NAMALWA (cell line): ENCODE measurements around the gene DDX3X.
A peak's percentile ranks its signal among the peaks of the same experiment; 100 is the strongest.
"Not testable (repeated sequence)": the region's sequence is repeated elsewhere in the genome, so short reads cannot be mapped to it uniquely, and the experiment has no call there.

ENCODE experiments used
- DNase-seq: peaks from one replicate; pipeline ENCODE4 v3.0.0-alpha.2; 2015; ENCODE audit warnings: low spot score

The DDX3X gene

DNA sequence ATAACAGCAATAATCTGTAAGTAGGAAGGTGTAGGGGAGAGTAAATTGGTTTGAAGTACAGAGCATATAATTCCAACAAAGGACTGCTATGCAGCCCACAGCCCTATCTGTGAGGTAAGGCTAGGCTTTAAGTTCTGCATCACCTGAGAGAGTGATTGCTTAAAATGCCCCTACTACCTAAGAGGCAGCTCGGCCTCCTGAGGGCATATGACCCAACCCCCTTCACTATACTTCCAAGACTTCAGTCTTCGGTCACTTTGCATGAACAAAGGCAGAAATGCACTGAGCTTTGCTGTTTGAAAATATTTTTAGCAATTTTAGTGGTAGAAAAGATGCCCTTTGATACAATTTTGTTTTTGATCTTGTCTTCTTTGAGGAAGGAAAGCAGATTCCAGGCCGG is 4.9 kb upstream of the DDX3X start:
- DNase-seq, result no peak

DNA sequence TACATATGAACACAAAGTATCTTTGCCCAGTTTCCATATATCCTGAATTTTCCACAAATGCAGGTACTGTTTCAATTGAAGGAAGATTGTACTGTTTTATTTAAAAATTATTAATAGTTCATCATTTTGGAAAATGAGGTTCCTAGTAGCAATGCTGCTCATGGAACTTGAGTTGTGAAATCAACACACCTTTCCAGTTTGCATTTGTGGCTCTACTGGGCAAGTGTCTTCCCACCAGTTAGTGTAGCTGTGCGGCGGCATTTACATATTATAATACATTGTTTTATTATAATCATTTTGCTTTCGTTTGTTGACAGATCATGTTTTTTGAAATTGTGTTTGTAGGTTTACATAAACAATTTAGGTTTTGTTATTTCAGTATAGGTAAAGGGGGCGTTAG is 2.0 kb upstream of the DDX3X start:
- DNase-seq, result peak; percentile 42

DNA sequence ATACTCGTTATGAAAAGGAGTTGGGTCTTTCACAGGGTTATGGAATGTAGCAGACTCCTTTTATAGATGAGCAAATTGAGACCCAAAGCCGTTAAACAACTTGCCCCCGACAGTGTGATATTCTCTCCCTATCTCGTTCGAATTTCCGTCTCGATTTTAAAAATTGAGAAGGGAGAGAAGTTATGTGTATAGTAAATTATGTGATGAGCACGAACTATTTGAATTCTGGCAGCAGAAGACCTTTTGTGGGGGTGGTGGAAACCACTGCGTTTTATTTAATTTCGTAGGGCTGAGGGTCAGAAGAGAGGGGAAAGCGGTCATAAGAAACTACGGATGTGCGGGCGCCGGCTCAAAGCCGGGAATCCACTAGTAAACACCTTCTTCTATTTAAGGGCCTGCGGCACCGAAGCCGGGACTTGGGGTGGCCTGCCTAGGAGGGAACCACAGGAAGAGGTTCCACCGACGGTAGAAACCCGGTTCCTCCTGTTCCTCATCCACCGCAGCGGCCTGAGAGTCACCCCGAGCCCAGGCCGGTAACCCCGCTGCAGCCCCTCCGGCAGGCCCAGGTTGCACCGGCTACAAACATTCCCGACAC is 1.5 kb upstream of the DDX3X start:
- DNase-seq, result peak; percentile 50

DNA sequence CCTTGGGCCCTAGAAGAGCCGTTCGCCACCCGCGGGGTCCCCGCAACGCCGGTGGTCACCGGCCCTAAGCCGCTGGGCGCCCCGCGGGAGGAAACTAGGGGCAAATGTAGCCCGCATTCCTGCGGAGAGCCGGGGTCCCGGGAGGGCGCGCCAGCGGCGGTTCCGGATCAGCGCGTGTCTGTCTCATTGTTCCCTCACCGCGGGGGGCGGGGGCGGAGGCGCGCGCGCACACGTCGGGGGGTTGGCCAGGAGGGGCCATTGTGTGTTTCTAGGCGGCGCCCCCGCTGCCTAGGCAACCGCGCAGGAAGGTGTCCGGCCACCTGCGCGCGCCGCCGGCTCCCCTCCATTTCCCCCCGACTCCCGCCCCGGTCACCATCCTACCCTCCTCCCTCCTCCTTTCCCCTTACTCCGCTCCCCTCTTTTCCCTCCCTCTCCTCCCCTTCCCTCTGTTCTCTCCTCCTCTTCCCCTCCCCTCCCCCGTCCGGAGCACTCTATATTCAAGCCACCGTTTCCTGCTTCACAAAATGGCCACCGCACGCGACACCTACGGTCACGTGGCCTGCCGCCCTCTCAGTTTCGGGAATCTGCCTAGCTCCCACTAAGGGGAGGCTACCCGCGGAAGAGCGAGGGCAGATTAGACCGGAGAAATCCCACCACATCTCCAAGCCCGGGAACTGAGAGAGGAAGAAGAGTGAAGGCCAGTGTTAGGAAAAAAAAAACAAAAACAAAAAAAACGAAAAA is 789 bp upstream of the DDX3X start:
- DNase-seq, result peak; percentile 84

DNA sequence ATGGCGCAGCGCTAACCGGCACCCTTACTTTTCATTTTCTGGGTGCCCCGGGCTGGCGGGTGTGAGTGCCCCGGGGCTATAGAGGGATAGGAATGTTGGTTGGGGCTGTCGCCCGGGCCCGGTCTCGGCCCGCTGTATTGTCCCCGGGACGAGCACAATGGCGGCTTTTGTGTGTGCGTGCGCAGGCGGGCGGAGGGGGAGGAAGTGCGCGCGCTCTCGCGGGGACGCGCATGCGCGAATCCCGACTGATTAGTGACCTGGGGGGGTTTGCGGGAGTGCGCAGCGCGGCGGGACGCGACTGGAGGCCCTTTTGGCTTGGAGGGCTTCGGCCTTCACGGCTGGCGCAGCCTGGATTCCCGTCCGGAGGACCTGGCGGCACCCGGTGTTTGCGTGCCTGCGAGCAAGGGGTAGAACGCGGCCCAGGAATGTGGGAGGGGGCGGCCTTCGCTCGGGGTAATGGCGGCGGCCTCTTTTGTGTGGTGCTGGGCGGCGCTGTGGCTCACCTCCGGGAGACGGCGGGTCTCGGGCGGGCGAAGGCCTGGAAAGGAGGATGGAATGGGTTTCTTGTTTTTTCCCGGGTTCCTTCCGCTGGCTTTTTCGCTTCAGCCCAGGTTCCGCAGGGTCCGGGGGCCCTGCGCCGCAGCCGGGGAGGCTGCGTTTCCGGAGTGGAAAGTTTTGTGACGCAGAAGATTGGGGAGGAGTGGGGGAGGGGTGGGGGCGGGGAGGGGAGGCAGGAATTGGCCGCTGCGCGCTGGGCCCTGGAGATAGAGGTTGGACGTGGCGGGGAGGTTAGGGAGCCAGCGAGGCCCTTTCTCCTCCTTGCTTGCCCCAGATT is 618 bp downstream of the DDX3X start:
- peak; percentile 65 for DNase-seq

DNA sequence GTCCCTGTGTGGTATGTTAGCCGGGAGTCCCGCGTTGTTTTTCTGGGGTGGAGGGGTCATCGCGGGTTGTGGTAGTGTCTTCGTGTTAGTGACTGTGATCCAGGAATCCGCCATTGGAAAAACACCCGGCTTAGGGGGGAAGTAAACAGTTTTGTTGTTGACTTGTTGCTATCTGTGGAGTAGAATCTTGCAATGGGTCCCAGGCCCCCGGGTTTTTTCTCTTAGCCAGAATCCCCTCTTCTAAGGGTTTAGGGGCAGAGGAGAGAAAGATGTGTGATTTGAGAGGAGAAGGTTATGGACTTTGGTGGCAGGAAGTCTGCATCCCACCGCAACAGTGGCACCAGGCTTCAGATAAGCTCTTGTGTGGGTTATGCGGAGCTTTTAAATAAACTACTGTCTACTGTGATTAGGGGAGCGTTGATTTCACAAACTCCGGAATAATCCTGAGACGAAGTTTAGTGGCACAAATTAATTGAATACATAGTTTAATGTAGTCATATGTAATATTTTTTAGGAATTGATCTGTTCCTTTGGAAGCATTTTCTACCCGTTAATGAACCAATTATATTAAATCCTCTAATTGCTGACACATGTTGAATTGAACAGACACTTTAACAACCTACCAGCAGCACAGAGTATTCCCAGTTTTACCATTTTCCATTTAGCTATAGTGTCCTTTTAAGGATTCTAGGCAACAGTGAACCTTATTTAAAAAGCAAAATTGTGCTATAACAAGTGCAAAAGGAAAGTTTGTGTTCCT is 1.4 kb downstream of the DDX3X start:
- DNase-seq, result peak; percentile 34

DNA sequence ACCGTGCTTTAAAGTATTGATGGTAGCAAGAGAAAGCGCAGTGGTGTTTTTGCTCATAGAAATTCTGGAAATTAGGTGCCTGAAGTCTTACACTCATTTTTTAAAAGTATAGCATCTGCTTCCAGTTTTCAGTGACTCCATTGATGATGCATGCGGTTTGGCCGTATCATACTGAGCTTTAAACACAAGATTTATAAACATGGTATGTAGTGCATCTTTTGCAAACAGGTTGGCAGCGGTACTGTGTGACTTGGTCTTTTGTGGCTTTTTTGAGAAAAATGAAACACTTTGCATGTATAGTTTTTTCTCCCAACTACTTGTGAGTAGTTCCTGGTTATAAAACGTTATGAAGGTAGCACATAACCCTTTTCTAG is 2.0 kb downstream of the DDX3X start:
- peak; percentile 24 for DNase-seq

DNA sequence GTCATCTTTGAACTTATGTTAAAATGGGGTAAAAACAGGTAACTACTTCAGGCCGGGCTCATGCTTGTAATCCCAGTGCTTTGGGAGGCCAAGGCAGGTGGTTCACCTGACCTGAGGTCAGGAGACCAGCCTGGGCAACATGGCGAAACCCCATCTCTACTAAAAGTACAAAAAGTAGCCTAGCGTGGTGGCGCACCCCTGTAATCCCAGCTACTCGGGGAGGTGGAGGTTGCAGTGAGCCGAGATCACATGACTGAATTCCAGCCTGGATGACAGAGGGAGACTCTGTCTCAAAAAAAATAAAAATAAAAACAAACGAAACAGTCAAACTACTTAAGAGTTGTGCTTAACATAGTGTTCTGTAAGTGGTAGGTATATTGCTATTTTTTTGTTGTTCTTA is 2.5 kb downstream of the DDX3X start:
- DNase-seq, result no peak

DNA sequence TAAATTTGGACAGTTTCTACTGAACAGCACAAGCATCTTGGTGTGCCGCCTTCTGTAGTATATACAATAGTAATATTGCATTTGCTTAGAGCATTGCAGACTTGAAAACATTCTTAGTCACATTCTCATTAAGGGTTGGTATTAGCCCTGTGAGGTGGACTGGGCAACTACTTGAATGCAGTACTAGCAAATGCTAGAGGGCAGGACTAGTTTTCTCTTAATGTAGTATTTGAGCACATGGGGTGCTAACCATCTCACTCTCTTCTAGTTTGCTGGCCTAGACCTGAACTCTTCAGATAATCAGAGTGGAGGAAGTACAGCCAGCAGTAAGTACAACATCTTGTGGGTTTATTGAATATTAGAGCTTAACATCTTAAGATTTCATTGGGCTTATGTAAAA is 3.2 kb downstream of the DDX3X start:
- DNase-seq, result peak; percentile 18

DNA sequence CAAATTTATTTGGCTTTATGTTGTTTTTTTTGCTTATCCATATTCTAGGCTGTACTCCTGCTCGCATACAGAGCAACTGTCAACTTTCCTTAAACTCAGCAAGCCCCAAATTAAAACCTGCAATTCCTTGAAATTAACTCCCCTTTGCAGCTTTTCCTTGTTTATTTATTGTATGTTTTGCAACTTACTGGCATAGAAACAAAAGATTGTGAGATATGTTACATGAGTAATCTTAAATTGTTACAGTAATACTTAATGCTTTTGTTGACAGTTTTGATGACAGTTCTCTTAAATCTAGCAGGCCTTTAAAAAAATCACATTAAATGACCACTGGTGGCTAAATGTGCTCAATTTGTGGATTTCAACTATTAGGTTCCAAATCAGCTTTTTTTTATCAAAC is 4.5 kb downstream of the DDX3X start:
- DNase-seq, result no peak

DNA sequence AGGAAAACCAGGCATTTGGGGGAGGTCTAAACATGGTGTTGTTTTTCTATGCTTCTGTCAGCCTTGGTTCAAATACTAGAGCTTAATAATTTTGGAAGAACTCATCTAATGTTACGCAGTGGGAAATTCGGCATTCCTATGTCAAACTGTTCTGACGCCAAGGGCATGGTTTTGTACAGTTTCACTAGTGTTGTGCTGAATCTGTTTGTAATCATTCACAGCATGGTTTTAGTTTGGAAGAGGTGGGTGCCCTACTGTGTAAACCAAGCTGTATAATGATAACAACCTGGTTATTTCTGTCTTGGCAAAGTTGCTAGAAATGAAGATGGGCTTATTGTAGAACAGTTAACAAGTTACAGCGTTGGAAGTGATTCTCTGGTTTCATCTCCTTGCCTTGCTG is 5.2 kb downstream of the DDX3X start:
- DNase-seq, result no peak

DNA sequence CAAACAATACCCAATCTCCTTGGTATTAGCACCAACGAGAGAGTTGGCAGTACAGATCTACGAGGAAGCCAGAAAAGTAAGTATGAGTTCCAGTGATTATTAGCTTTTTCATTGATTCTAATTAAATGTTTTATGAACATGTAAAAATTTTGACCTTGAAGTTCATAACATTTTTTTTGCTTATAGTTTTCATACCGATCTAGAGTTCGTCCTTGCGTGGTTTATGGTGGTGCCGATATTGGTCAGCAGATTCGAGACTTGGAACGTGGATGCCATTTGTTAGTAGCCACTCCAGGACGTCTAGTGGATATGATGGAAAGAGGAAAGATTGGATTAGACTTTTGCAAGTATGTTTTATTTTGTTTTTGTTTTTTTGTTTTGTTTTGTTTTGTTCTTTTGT is 10.1 kb downstream of the DDX3X start:
- no peak for DNase-seq

DNA sequence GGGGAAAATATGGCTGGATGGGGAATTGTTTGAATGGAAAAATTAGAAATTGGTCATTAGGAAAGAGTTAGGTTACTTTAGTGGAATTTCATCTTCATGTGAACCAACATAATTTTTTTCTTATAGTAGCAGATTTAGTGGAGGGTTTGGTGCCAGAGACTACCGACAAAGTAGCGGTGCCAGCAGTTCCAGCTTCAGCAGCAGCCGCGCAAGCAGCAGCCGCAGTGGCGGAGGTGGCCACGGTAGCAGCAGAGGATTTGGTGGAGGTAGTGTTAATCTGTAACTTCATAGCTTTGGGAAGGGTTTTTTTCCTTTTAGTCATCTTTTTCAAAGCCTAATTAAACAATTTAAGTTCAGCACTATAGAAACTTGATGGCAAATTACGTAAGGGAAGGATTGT is 13.2 kb downstream of the DDX3X start:
- DNase-seq, result no peak

DNA sequence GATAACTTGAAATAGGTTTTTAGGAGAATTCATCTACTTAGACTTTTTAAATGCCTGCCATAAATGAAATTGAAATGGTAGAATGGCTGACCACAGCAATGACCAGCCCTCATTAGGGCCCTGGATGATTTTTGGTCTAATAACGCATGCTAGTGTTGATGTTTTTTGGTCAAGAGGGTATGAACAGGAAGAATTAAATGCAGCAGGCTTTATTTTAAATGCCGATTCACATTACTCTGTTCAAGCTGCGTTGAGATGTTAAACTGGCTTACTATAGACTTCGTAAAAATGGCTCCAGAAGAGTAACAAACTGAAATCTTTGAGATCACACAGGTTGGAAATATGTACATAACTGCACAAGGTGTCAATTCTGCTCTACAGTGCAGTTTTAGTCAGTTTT is 14.6 kb downstream of the DDX3X start:
- peak; percentile 14 for DNase-seq

DNA sequence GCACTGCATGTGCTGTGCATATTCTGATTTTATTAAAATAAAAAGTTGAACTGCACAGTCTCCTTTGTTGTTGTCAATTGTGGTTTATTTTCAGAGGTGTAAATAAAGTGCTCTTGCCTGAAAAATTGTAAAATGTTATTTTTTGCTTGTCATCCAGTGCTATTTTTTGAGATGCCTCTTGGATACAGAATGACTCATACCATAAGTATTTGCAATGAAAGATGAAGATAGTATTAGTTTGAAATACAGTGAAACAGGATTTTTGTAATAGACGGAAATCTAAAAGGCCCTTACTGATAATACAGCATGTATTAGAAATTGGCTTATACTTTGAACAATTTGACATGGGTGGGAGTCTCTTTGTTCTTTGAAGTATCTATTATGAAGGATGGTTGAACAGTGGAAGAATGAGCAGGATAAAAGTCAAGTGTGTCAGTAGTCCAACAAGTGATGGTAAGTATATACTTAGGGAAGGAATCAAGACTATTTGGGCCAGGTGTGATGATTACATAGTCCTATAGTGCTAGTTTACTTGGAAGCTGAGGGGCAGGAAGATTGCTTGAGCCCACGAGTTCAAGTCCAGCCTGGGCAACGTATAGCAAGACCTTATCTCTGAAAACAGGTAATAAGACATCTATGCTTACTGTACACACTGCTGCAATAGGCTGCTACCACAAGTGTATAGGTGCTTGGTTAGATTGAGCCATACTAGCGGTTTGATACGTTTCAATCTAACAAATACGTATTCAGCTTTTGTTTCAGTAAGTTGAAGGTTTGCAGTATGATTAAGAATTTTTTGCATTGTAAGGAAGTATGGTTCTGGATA is 16.4 kb downstream of the DDX3X start:
- DNase-seq, result peak; percentile 42

DNA sequence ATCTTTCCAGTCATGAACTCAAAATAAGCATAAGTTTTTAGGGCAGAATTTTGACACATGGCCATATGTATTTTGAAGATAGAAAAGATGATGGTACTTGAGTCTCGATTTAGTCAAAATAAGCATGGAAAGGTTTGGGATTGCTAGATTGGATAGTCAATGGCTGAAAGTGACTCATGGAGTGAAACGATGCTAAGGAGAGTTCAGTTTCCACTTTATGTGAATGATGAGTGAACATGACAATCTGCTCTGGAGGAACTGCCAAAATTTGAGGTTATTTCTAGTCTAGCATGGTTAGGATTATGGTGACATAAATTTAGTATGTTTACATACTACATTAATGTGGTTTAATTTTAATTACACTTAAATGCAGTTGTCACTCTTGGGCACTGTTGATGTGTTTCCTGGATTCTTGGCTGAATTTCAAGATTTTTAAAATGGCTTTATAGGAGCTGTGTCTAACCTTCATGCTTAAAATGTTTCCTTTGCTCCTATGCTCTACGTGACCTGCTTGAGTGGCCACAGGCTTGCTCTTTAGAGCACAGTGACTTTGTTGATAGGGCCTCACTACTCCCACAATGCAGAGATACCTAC is 17.1 kb downstream of the DDX3X start:
- peak; percentile 45 for DNase-seq

DNA sequence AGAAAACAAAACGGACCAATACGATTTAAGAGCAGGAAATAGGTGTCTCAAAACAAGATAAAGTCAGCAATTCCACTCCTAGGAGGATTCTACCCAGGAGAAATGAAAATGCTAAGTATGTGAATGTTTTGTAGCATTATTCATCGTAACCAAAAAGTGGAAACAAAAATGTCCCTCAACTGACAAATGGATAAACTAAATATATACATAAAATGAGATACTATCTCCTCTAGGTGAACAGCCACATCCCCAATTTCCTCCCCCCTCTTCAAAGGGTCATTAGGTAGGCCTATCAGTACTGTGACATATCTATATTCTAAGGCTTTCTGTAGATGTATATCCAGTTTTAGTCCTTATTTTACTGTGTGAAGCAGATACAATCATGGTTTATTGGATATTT is 18.0 kb downstream of the DDX3X start:
- DNase-seq, result no peak

DNA sequence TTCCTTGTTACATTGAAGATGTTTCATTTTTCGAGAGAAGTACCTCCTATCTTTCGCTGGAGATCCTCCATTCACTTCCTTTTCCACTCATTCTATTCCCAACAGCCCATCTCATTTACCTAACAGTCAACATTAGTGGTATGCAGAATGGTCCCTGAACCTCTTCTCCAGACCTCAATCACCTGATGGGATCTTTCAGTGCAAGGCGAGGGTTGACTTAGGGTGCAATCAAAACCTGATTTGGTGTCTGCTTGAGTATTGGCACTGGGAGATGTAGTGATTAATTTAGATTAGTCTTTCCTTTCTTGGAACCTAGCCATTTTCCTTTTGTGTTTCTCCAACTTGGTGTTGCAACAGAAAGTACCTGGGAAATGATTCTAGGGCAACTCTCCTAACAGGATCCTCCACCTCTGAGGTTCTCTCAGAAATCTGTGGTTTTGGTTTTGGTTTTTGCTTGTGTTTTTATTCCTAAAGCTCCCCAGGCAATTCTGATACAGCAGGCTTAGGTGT is 18.4 kb downstream of the DDX3X start:
- no peak for DNase-seq

DNA sequence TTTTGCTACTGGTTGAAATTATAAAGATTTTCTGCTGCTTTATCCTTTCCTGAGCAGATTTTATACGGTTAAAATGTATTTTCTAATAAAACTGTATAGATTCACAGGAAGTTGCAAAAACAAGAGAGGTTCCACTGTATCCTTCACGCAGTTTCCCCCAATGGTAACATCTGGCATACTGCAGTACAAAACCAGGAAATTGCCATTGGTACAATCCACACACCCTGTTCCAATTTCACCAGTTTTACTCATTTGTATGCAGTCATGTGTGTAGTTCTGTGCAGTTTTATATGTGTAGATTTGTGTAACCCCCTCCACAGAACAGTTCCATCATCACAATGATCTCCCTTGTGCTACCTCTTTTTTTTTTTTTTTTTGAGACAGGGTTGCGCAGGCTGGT is 20.0 kb downstream of the DDX3X start:
- DNase-seq, result peak; percentile 19

DNA sequence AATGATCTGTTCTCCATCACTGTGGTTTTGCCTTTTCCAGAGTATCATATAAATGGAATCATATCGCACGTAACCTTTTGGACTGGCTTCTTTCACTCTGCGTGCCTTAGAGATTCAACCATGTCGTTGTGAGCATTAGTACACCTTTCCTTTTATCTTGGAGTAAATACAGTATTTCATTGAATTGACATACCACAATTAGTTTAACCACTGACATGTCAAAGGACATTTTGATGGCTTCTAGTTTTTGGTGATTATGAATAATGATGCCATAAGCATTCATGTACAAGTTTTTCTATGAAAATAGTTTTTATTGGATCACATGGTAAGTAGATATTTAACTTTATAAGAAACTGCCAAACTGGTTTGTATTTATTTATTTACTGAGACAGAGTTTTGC is 35.2 kb downstream of the DDX3X start:
- no peak for DNase-seq

DNA sequence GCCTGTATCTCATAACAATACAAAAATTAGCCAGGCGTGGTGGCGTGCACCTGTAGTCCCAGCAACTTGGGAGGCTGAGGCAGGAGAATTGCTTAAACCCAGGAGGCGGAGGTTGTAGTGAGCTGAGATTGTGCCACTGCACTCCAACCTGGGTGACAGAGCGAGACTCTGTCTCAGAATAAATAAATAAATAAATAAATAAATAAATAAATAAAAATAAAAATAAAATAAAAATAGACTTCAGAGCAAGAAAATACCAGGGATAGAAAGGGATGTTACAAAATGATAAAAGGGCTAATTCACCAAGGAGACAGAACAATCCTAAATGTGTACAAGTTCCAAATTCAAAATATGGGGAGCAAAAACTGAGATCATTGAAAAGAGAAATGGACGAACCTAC is 37.6 kb downstream of the DDX3X start:
- DNase-seq, result not testable (repeated sequence)
